ENCODE results near the gene SEMA5A. TPM values are rescaled to one million over a fixed set of nuclear protein-coding genes. Genes with fewer than 3 reads are reported as not detected.
A peak's percentile ranks its signal among the peaks of the same experiment; 100 is the strongest.

SEMA5A gene
- total RNA-seq, 1 experiment from 2014 or later, result 9.3 TPM

- H3K27me3 Mint-ChIP-seq (ENCODE audit: low read depth), result no peaks in the 10 kb centered on the region
- peaks cover 8% of the 10 kb centered on the region for H3K4me1 Mint-ChIP-seq
- H3K27ac Mint-ChIP-seq, result 0 out of 2 replicates have a peak overlapping the region, but pooled peaks have one; percentile 3
- H3K9me3 Mint-ChIP-seq, result peaks cover 50% of the 10 kb centered on the region
- ChIA-PET CTCF (interaction anchor here (1.4 kb wide), 1 partner anchor 102 kb away, joined by 3 read pairs; no protein-coding TSS in a partner anchor), POLR2A (no interaction called here)
- H3K36me3 Mint-ChIP-seq, result peaks cover 21% of the 10 kb centered on the region
- TF ChIP-seq FOXK1 (CRISPR knock-in tag; IDR thresholded peaks at IDR 0.05) (no peak), USF1 (CRISPR knock-in tag; IDR thresholded peaks at IDR 0.05) (no peak), JUN (CRISPR knock-in tag; IDR thresholded peaks at IDR 0.05) (no peak), GABPB1 (CRISPR knock-in tag; IDR thresholded peaks at IDR 0.05) (no peak), KAT7 (CRISPR knock-in tag; IDR thresholded peaks at IDR 0.05; ENCODE audit: borderline replicate concordance) (no peak), AR (CRISPR knock-in tag; IDR thresholded peaks at IDR 0.05) (no peak), GRHL2 (CRISPR knock-in tag; IDR thresholded peaks at IDR 0.05; ENCODE audit: insufficient replicate concordance, severe bottlenecking) (no peak), RORB (CRISPR knock-in tag; IDR thresholded peaks at IDR 0.05) (no peak), SMAD4 (CRISPR knock-in tag; IDR thresholded peaks at IDR 0.05) (no peak), OVOL2 (CRISPR knock-in tag; IDR thresholded peaks at IDR 0.05; ENCODE audit: borderline replicate concordance) (no peak), EMX1 (CRISPR knock-in tag; IDR thresholded peaks at IDR 0.05) (no peak), MXD4 (CRISPR knock-in tag; IDR thresholded peaks at IDR 0.05; ENCODE audit: borderline replicate concordance) (no peak), ATF2 (CRISPR knock-in tag; IDR thresholded peaks at IDR 0.05; ENCODE audit: borderline replicate concordance, low read depth) (no peak), ZNF219 (CRISPR knock-in tag; IDR thresholded peaks at IDR 0.05; ENCODE audit: borderline replicate concordance) (no peak), SMAD3 (CRISPR knock-in tag; IDR thresholded peaks at IDR 0.05; ENCODE audit: borderline replicate concordance) (no peak)
- TF ChIP-seq, protein P1, sequence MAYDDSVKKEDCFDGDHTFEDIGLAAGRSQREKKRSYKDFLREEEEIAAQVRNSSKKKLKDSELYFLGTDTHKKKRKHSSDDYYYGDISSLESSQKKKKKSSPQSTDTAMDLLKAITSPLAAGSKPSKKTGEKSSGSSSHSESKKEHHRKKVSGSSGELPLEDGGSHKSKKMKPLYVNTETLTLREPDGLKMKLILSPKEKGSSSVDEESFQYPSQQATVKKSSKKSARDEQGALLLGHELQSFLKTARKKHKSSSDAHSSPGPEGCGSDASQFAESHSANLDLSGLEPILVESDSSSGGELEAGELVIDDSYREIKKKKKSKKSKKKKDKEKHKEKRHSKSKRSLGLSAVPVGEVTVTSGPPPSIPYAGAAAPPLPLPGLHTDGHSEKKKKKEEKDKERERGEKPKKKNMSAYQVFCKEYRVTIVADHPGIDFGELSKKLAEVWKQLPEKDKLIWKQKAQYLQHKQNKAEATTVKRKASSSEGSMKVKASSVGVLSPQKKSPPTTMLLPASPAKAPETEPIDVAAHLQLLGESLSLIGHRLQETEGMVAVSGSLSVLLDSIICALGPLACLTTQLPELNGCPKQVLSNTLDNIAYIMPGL (CRISPR knock-in tag; IDR thresholded peaks at IDR 0.05), result no peak
- TF ChIP-seq, protein P2, sequence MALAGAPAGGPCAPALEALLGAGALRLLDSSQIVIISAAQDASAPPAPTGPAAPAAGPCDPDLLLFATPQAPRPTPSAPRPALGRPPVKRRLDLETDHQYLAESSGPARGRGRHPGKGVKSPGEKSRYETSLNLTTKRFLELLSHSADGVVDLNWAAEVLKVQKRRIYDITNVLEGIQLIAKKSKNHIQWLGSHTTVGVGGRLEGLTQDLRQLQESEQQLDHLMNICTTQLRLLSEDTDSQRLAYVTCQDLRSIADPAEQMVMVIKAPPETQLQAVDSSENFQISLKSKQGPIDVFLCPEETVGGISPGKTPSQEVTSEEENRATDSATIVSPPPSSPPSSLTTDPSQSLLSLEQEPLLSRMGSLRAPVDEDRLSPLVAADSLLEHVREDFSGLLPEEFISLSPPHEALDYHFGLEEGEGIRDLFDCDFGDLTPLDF (CRISPR knock-in tag; IDR thresholded peaks at IDR 0.05), result no peak
- TF ChIP-seq, protein P3, sequence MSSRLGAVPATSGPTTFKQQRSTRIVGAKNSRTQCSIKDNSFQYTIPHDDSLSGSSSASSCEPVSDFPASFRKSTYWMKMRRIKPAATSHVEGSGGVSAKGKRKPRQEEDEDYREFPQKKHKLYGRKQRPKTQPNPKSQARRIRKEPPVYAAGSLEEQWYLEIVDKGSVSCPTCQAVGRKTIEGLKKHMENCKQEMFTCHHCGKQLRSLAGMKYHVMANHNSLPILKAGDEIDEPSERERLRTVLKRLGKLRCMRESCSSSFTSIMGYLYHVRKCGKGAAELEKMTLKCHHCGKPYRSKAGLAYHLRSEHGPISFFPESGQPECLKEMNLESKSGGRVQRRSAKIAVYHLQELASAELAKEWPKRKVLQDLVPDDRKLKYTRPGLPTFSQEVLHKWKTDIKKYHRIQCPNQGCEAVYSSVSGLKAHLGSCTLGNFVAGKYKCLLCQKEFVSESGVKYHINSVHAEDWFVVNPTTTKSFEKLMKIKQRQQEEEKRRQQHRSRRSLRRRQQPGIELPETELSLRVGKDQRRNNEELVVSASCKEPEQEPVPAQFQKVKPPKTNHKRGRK (CRISPR knock-in tag; IDR thresholded peaks at IDR 0.05; ENCODE audit: borderline replicate concordance), result no peak
- no peak for ATAC-seq
- DNase-seq (ENCODE audit: low spot score), result no peak
- H3K4me3 Mint-ChIP-seq, result no peak overlapping the region
Observed at GRCh38 chr5:9009931-9010651, 535.8 kb downstream of the SEMA5A start.

Data from WTC11 (cell line).